HEK293 (cell line): ENCODE data around the gene STOML1.

Experiments used
- CTCF ChIA-PET: fragments of 350-600 bp; formaldehyde crosslinking; extraction: SDS; loops from one replicate; lab custom pipeline; 2021; ENCODE audit warnings: antibody characterized with exemption; lab: Yijun Ruan, JAX
- POLR2A ChIA-PET: fragments of 300-600 bp; formaldehyde crosslinking; extraction: SDS; loops from one replicate; lab custom pipeline; 2020; ENCODE audit warnings: antibody characterized with exemption, inconsistent platforms; lab: Yijun Ruan, JAX
- H3K27ac ChIP-seq: fragments of 200-500 bp; sonication (Bioruptor generic); 2 replicates; pipeline ENCODE4 v1.5.1; 2014; ENCODE audit warnings: low read depth, low read length, control low read depth, inconsistent platforms; ENCODE audit errors: extremely low read depth
- H3K36me3 ChIP-seq, 2 experiments: fragments of 200-500 bp in 1 of 2; sonication (Bioruptor generic) in 1 of 2; 1 replicate in 1 of 2; 2 replicates in 1 of 2; pipeline ENCODE4 v1.5.1; 2014 to 2017; ENCODE audit warnings: inconsistent platforms in 2 of 2, low read length in 2 of 2; ENCODE audit not compliant: control insufficient read depth in 2 of 2, insufficient read depth in 1 of 2
- H3K4me1 ChIP-seq: fragments of 200-500 bp; sonication (Bioruptor generic); 2 replicates; pipeline ENCODE4 v1.5.1; 2014; ENCODE audit warnings: mild to moderate bottlenecking, low read length, inconsistent platforms; ENCODE audit not compliant: control insufficient read depth, insufficient read depth
- H3K4me3 ChIP-seq: 2 replicates; pipeline ENCODE4 v1.5.1; 2011; ENCODE audit warnings: low read depth, mild to moderate bottlenecking, control low read depth, low read length, moderate library complexity
- H3K9me3 ChIP-seq: fragments of 200-500 bp; sonication (Bioruptor generic); 2 replicates; pipeline ENCODE4 v1.5.1; 2014; ENCODE audit warnings: low read depth, low read length, inconsistent platforms; ENCODE audit not compliant: control insufficient read depth, insufficient read depth
- GLIS1 ChIP-seq: fragments of 450-650 bp; formaldehyde crosslinking; IDR thresholded peaks from 2 replicates; pipeline ENCODE4 v1.5.1; 2016; ENCODE audit warnings: missing biosample characterization, missing genetic modification characterization
- KLF9 ChIP-seq: fragments of 450-650 bp; formaldehyde crosslinking; IDR thresholded peaks from 2 replicates; pipeline ENCODE4 v1.5.1; 2016; ENCODE audit warnings: missing biosample characterization, missing genetic modification characterization, low read depth
- ZBTB7A ChIP-seq: fragments of 450-650 bp; formaldehyde crosslinking; IDR thresholded peaks from 2 replicates; pipeline ENCODE4 v1.5.1; 2016; ENCODE audit warnings: low read depth, missing biosample characterization, missing genetic modification characterization
- ZNF138 ChIP-seq: fragments of 450-650 bp; formaldehyde crosslinking; IDR thresholded peaks from 2 replicates; pipeline ENCODE4 v1.5.1; 2016; ENCODE audit warnings: missing biosample characterization, missing genetic modification characterization, borderline replicate concordance
- ZNF155 ChIP-seq: fragments of 450-650 bp; formaldehyde crosslinking; IDR thresholded peaks from 2 replicates; pipeline ENCODE4 v1.5.1; 2016; ENCODE audit warnings: missing biosample characterization, missing genetic modification characterization
- ZNF202 ChIP-seq: fragments of 450-650 bp; formaldehyde crosslinking; IDR thresholded peaks from 2 replicates; pipeline ENCODE4 v1.5.1; 2016; ENCODE audit warnings: missing biosample characterization, missing genetic modification characterization, borderline replicate concordance
- ZNF239 ChIP-seq: fragments of 450-650 bp; formaldehyde crosslinking; IDR thresholded peaks from 2 replicates; pipeline ENCODE4 v1.5.1; 2016; ENCODE audit warnings: missing biosample characterization, missing genetic modification characterization
- ZNF350 ChIP-seq: fragments of 450-650 bp; formaldehyde crosslinking; IDR thresholded peaks from 2 replicates; pipeline ENCODE4 v1.5.0; 2017; ENCODE audit warnings: missing biosample characterization, mild to moderate bottlenecking, missing genetic modification characterization
- ZNF404 ChIP-seq: fragments of 450-650 bp; formaldehyde crosslinking; IDR thresholded peaks from 2 replicates; pipeline ENCODE4 v1.5.1; 2017; ENCODE audit warnings: missing biosample characterization, missing genetic modification characterization
- ZNF423 ChIP-seq: fragments of 450-650 bp; formaldehyde crosslinking; IDR thresholded peaks from 2 replicates; pipeline ENCODE4 v1.5.1; 2016; ENCODE audit warnings: missing biosample characterization, missing genetic modification characterization
- ZNF530 ChIP-seq: fragments of 450-650 bp; formaldehyde crosslinking; IDR thresholded peaks from 2 replicates; pipeline ENCODE4 v1.5.1; 2016; ENCODE audit warnings: low read depth, missing biosample characterization, missing genetic modification characterization
- ZNF560 ChIP-seq: fragments of 450-650 bp; formaldehyde crosslinking; IDR thresholded peaks from 2 replicates; pipeline ENCODE4 v1.5.1; 2017; ENCODE audit warnings: missing biosample characterization, missing genetic modification characterization, borderline replicate concordance
- ZNF621 ChIP-seq: fragments of 450-650 bp; formaldehyde crosslinking; IDR thresholded peaks from 2 replicates; pipeline ENCODE4 v1.5.1; 2017; ENCODE audit warnings: missing biosample characterization, missing genetic modification characterization
- ZNF623 ChIP-seq: fragments of 450-650 bp; formaldehyde crosslinking; IDR thresholded peaks from 2 replicates; pipeline ENCODE4 v1.5.1; 2016; ENCODE audit warnings: missing biosample characterization, missing genetic modification characterization
- ZNF660 ChIP-seq: fragments of 450-650 bp; IDR thresholded peaks from 2 replicates; pipeline ENCODE4 v1.5.1; 2018; ENCODE audit warnings: missing biosample characterization, mild to moderate bottlenecking, missing genetic modification characterization
- TF ChIP-seq, protein P1 (sequence below): fragments of 450-650 bp; formaldehyde crosslinking; IDR thresholded peaks from 2 replicates; pipeline ENCODE4 v1.5.1; 2016; ENCODE audit warnings: missing biosample characterization, missing genetic modification characterization, borderline replicate concordance
- TF ChIP-seq, protein P2 (sequence below): fragments of 450-650 bp; formaldehyde crosslinking; IDR thresholded peaks from 2 replicates; pipeline ENCODE4 v1.5.1; 2016; ENCODE audit warnings: missing biosample characterization, missing genetic modification characterization
- TF ChIP-seq, protein P3 (sequence below): fragments of 450-650 bp; formaldehyde crosslinking; IDR thresholded peaks from 2 replicates; pipeline ENCODE4 v1.5.1; 2016; ENCODE audit warnings: missing biosample characterization, missing genetic modification characterization
- TF ChIP-seq, protein P4 (sequence below): fragments of 450-650 bp; formaldehyde crosslinking; IDR thresholded peaks from 2 replicates; pipeline ENCODE4 v1.5.1; 2016; ENCODE audit warnings: missing biosample characterization, missing genetic modification characterization
- TF ChIP-seq, protein P5 (sequence below): fragments of 450-650 bp; formaldehyde crosslinking; IDR thresholded peaks from 2 replicates; pipeline ENCODE4 v1.5.1; 2017; ENCODE audit warnings: missing biosample characterization, missing genetic modification characterization
- TF ChIP-seq, protein P6 (sequence below): fragments of 450-650 bp; formaldehyde crosslinking; IDR thresholded peaks from 2 replicates; pipeline ENCODE4 v1.5.1; 2016; ENCODE audit warnings: missing biosample characterization, missing genetic modification characterization

STOML1 gene, protein sequence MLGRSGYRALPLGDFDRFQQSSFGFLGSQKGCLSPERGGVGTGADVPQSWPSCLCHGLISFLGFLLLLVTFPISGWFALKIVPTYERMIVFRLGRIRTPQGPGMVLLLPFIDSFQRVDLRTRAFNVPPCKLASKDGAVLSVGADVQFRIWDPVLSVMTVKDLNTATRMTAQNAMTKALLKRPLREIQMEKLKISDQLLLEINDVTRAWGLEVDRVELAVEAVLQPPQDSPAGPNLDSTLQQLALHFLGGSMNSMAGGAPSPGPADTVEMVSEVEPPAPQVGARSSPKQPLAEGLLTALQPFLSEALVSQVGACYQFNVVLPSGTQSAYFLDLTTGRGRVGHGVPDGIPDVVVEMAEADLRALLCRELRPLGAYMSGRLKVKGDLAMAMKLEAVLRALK

DNA sequence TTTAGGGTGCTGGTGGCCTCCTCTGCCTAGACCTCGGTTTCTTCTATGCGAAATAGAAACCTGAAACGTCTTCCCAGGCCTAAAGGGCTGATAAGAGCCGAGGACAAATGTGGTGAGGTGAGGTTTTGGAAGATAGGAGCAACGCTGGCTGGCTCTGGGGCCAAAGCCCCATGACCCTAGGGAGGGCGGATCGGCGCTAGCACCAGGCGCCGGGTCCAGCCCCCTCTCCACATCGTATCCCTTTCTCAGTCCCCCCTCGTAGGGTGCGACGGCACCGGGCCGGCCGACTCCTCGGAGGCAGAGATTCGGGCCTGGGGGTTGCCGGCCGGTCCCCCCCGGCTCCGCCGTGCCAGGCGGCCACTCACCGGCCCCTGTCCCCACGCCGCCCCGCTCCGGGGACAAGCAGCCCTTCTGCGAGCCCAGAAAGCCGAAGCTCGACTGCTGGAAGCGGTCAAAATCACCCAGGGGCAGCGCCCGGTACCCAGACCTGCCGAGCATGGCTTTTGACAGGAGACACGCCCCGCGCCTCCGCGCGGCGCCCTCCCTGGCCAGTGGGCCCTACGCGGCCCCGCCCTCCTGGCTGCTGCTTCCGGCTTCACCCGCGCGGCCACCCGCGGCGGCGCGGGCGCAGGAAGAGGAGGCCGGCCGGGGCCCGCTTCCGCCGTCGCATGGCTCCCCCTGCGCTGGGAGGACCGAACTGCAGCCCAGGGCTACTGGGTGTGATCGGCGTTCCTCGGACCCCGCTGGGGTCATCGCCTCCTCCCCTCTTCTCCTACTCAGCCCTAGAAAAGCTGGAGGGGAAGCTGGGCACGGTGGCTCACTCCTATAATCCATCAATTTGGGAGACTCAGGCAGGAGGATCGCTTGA, at the start of gene STOML1:
TSS of gene STOML1 (minus strand) at position 570 of the 868 bp plus-strand sequence. CDS start at position 498, 72 bp downstream.
- Histone ChIP-seq H3K27ac (no peak within 1 kb of the TSS), H3K9me3 (no peaks in the 10 kb centered on the region), H3K4me1 (peaks cover 9% of the 10 kb centered on the region; the same call in 1 of the 2 replicates), H3K4me3 (peak within 1 kb of the TSS; percentile 66), H3K36me3 (peaks cover 0 to 7% of the 10 kb centered on the region in 2 experiments; a peak in 1 of 3 replicates)
- POLR2A ChIA-PET, result interaction anchor here (0.5 kb wide), 1 partner anchor 574 kb away, joined by 4 read pairs; no protein-coding TSS in a partner anchor
- CTCF ChIA-PET, result interaction anchor here (0.5 to 9.0 kb wide), 20 partner anchors 9 to 1031 kb away, joined by 3 to 118 read pairs (median 3); partner anchors contain the start of gene PPCDC
- TF ChIP-seq, protein P1, sequence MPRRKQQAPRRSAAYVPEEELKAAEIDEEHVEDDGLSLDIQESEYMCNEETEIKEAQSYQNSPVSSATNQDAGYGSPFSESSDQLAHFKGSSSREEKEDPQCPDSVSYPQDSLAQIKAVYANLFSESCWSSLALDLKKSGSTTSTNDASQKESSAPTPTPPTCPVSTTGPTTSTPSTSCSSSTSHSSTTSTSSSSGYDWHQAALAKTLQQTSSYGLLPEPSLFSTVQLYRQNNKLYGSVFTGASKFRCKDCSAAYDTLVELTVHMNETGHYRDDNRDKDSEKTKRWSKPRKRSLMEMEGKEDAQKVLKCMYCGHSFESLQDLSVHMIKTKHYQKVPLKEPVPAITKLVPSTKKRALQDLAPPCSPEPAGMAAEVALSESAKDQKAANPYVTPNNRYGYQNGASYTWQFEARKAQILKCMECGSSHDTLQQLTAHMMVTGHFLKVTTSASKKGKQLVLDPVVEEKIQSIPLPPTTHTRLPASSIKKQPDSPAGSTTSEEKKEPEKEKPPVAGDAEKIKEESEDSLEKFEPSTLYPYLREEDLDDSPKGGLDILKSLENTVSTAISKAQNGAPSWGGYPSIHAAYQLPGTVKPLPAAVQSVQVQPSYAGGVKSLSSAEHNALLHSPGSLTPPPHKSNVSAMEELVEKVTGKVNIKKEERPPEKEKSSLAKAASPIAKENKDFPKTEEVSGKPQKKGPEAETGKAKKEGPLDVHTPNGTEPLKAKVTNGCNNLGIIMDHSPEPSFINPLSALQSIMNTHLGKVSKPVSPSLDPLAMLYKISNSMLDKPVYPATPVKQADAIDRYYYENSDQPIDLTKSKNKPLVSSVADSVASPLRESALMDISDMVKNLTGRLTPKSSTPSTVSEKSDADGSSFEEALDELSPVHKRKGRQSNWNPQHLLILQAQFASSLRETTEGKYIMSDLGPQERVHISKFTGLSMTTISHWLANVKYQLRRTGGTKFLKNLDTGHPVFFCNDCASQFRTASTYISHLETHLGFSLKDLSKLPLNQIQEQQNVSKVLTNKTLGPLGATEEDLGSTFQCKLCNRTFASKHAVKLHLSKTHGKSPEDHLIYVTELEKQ (tag by site-specific recombination), result no peak
- TF ChIP-seq, protein P2, sequence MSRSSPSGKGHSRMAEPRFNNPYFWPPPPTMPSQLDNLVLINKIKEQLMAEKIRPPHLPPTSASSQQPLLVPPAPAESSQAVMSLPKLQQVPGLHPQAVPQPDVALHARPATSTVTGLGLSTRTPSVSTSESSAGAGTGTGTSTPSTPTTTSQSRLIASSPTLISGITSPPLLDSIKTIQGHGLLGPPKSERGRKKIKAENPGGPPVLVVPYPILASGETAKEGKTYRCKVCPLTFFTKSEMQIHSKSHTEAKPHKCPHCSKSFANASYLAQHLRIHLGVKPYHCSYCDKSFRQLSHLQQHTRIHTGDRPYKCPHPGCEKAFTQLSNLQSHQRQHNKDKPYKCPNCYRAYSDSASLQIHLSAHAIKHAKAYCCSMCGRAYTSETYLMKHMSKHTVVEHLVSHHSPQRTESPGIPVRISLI (tag by site-specific recombination), result no peak
- TF ChIP-seq ZNF138 (tag by site-specific recombination) (no peak), ZNF155 (tag by site-specific recombination) (no peak), ZNF623 (no peak), GLIS1 (tag by site-specific recombination) (peak; percentile 86), ZBTB7A (tag by site-specific recombination) (no peak; the same call in 1 of the 2 replicates), ZNF404 (tag by site-specific recombination) (no peak), KLF9 (tag by site-specific recombination) (peak; percentile 89), ZNF423 (tag by site-specific recombination) (no peak), ZNF560 (tag by site-specific recombination) (no peak), ZNF202 (no peak), ZNF621 (no peak), ZNF660 (peak; percentile 99), ZNF530 (tag by site-specific recombination) (no peak), ZNF239 (no peak), ZNF350 (tag by site-specific recombination) (no peak)
- TF ChIP-seq, protein P3, sequence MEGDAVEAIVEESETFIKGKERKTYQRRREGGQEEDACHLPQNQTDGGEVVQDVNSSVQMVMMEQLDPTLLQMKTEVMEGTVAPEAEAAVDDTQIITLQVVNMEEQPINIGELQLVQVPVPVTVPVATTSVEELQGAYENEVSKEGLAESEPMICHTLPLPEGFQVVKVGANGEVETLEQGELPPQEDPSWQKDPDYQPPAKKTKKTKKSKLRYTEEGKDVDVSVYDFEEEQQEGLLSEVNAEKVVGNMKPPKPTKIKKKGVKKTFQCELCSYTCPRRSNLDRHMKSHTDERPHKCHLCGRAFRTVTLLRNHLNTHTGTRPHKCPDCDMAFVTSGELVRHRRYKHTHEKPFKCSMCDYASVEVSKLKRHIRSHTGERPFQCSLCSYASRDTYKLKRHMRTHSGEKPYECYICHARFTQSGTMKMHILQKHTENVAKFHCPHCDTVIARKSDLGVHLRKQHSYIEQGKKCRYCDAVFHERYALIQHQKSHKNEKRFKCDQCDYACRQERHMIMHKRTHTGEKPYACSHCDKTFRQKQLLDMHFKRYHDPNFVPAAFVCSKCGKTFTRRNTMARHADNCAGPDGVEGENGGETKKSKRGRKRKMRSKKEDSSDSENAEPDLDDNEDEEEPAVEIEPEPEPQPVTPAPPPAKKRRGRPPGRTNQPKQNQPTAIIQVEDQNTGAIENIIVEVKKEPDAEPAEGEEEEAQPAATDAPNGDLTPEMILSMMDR, result peak; percentile 93
- TF ChIP-seq, protein P4, sequence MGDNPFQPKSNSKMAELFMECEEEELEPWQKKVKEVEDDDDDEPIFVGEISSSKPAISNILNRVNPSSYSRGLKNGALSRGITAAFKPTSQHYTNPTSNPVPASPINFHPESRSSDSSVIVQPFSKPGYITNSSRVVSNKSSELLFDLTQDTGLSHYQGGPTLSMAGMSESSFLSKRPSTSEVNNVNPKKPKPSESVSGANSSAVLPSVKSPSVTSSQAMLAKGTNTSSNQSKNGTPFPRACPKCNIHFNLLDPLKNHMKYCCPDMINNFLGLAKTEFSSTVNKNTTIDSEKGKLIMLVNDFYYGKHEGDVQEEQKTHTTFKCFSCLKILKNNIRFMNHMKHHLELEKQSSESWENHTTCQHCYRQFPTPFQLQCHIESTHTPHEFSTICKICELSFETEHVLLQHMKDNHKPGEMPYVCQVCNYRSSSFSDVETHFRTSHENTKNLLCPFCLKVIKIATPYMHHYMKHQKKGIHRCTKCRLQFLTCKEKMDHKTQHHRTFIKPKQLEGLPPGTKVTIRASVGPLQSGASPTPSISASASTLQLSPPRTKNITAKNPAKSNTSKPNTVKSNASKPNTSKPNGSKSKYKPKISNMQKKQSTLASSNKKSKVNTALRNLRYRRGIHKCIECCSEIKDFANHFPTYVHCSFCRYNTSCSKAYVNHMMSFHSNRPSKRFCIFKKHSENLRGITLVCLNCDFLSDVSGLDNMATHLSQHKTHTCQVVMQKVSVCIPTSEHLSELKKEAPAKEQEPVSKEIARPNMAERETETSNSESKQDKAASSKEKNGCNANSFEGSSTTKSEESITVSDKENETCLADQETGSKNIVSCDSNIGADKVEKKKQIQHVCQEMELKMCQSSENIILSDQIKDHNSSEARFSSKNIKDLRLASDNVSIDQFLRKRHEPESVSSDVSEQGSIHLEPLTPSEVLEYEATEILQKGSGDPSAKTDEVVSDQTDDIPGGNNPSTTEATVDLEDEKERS (tag by site-specific recombination), result no peak
- TF ChIP-seq, protein P5, sequence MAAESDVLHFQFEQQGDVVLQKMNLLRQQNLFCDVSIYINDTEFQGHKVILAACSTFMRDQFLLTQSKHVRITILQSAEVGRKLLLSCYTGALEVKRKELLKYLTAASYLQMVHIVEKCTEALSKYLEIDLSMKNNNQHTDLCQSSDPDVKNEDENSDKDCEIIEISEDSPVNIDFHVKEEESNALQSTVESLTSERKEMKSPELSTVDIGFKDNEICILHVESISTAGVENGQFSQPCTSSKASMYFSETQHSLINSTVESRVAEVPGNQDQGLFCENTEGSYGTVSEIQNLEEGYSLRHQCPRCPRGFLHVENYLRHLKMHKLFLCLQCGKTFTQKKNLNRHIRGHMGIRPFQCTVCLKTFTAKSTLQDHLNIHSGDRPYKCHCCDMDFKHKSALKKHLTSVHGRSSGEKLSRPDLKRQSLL (tag by site-specific recombination), result peak; percentile 23; the same call in 1 of the 2 replicates
- TF ChIP-seq, protein P6, sequence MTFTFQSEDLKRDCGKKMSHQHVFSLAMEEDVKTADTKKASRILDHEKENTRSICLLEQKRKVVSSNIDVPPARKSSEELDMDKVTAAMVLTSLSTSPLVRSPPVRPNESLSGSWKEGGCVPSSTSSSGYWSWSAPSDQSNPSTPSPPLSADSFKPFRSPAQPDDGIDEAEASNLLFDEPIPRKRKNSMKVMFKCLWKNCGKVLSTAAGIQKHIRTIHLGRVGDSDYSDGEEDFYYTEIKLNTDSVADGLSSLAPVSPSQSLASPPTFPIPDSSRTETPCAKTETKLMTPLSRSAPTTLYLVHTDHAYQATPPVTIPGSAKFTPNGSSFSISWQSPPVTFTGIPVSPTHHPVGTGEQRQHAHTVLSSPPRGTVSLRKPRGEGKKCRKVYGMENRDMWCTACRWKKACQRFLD (tag by site-specific recombination), result no peak
